Thyroid gland (tissue), 4 donors: ENCODE results near the gene WDR7. TPM values are rescaled to one million over a fixed set of nuclear protein-coding genes. Genes with fewer than 3 reads are reported as not detected.

ENCODE experiments used
- DNase-seq, 2 donors: peaks; one replicate each; pipeline ENCODE4 v3.0.0-alpha.2; 2019
- H3K27ac ChIP-seq, 3 donors: fragments of 200-600 bp; sonication (generic); 1 replicate in 2 of 3; 2 replicates in 1 of 3; pipeline ENCODE4 v1.5.1; 2016 to 2019; ENCODE audit warnings: mild to moderate bottlenecking in 1 of 3, moderate library complexity in 1 of 3
- H3K27me3 ChIP-seq: fragments of 200-600 bp; sonication (generic); one replicate; pipeline ENCODE4 v1.5.1; 2019
- H3K36me3 ChIP-seq, 2 donors: fragments of 200-600 bp; sonication (generic); one replicate each; pipeline ENCODE4 v1.5.1; 2016 to 2019
- H3K4me1 ChIP-seq, 2 donors: fragments of 200-600 bp; sonication (generic); one replicate each; pipeline ENCODE4 v1.5.1; 2017 to 2019
- H3K4me3 ChIP-seq, 3 donors: fragments of 200-600 bp; sonication (generic); replicated peaks in 1 of 3; 1 replicate in 2 of 3; 2 replicates in 1 of 3; pipeline ENCODE4 v1.5.1; 2016; ENCODE audit warnings: mild to moderate bottlenecking in 1 of 3
- H3K9me3 ChIP-seq: fragments of 200-600 bp; sonication (generic); one replicate; pipeline ENCODE4 v1.5.1; 2017
- CTCF ChIP-seq, 6 experiments: fragments of 200-600 bp in 3 of 6; fragments of 450-650 bp in 3 of 6; sonication (generic) in 3 of 6; IDR thresholded peaks; one replicate each; pipeline ENCODE4 v1.5.1; 2016 to 2019; ENCODE audit warnings: antibody characterized with exemption in 6 of 6, mild to moderate bottlenecking in 2 of 6, inconsistent platforms in 1 of 6, moderate library complexity in 1 of 6
- POLR2A ChIP-seq, 2 donors: fragments of 450-650 bp; IDR thresholded peaks; one replicate each; pipeline ENCODE4 v1.6.1; 2017; ENCODE audit warnings: antibody characterized with exemption in 2 of 2, mild to moderate bottlenecking in 2 of 2, moderate library complexity in 1 of 2
- WGBS, 2 donors: methylation state at CpG; one replicate each; pipeline ENCODE4 v1.1.5; 2017; 5-methylcytosine and 5-hydroxymethylcytosine counted together
- intact Hi-C: fragments of 100-400 bp; cut with DNase I; formaldehyde crosslinking; loops from one replicate; pipeline ENCODE4 v1.15.1; 2023
- total RNA-seq, 4 donors: library from RNA; depleted of rRNA; stranded (reverse); fragments of >200 nt; gene quantifications; one replicate each; pipeline ENCODE4 v1.2.3, GENCODE V29; 2016

Gene WDR7
- total RNA-seq, 4 donors from 2014 or later: 42.0 to 88.8 (median 49.6) TPM

GRCh38 chr18:56723068-56723467 lies 71.9 kb downstream of the WDR7 start:
- Histone ChIP-seq H3K36me3 (no peaks in the 10 kb centered on the region), H3K27ac (no peak overlapping the region), H3K9me3 (no peaks in the 10 kb centered on the region), H3K27me3 (no peaks in the 10 kb centered on the region), H3K4me3 (no peak overlapping the region), H3K4me1 (no peaks in the 10 kb centered on the region)
- no peak for TF ChIP-seq POLR2A (IDR thresholded peaks at IDR 0.05)
- no peak for TF ChIP-seq CTCF (IDR thresholded peaks at IDR 0.05)
- WGBS, 2 donors: 98% methylated on average over 1 of the region's 1 CpG
- intact Hi-C loops: no loop called here
- no peak for DNase-seq

GRCh38 chr18:56723706-56724105 lies 72.5 kb downstream of the WDR7 start:
- H3K36me3 ChIP-seq: no peaks in the 10 kb centered on the region
- WGBS, 2 donors: 95 to 98% methylated on average over 2 of the region's 2 CpGs
- TF ChIP-seq CTCF (IDR thresholded peaks at IDR 0.05) (no peak), POLR2A (IDR thresholded peaks at IDR 0.05) (no peak)
- DNase-seq: no peak
- no peaks in the 10 kb centered on the region for H3K9me3 ChIP-seq
- no peak overlapping the region for H3K27ac ChIP-seq
- H3K27me3 ChIP-seq: no peaks in the 10 kb centered on the region
- no peaks in the 10 kb centered on the region for H3K4me1 ChIP-seq
- intact Hi-C loops: no loop called here
- H3K4me3 ChIP-seq: no peak overlapping the region

- Histone ChIP-seq H3K27ac (no peak overlapping the region), H3K9me3 (no peaks in the 10 kb centered on the region), H3K4me1 (no peaks in the 10 kb centered on the region), H3K36me3 (no peaks in the 10 kb centered on the region), H3K27me3 (no peaks in the 10 kb centered on the region), H3K4me3 (no peak overlapping the region)
- 92 to 99% methylated on average over 2 of the region's 2 CpGs for WGBS, 2 donors
- intact Hi-C loops: no loop called here
- no peak for DNase-seq
- no peak for TF ChIP-seq CTCF (IDR thresholded peaks at IDR 0.05)
- no peak for TF ChIP-seq POLR2A (IDR thresholded peaks at IDR 0.05)
Measured at GRCh38 chr18:56726906-56727305, 75.7 kb downstream of the WDR7 start.

- intact Hi-C loops: no loop called here
- Histone ChIP-seq H3K9me3 (no peaks in the 10 kb centered on the region), H3K27ac (no peak overlapping the region), H3K27me3 (no peaks in the 10 kb centered on the region), H3K36me3 (no peaks in the 10 kb centered on the region), H3K4me3 (no peak overlapping the region), H3K4me1 (no peaks in the 10 kb centered on the region)
- WGBS, 2 donors: 93 to 96% methylated on average over 5 of the region's 5 CpGs
- DNase-seq: no peak
- no peak for TF ChIP-seq POLR2A (IDR thresholded peaks at IDR 0.05)
- TF ChIP-seq CTCF (IDR thresholded peaks at IDR 0.05): no peak
Measured at GRCh38 chr18:56727399-56727798, 76.2 kb downstream of the WDR7 start.

- no peaks in the 10 kb centered on the region for H3K27me3 ChIP-seq
- TF ChIP-seq POLR2A (IDR thresholded peaks at IDR 0.05) (no peak), CTCF (IDR thresholded peaks at IDR 0.05) (no peak)
- no peaks in the 10 kb centered on the region for H3K36me3 ChIP-seq
- intact Hi-C loops: no loop called here
- no peaks in the 10 kb centered on the region for H3K4me1 ChIP-seq
- H3K9me3 ChIP-seq: no peaks in the 10 kb centered on the region
- no peak overlapping the region for H3K27ac ChIP-seq
- no peak for DNase-seq
- WGBS, 2 donors: 97 to 98% methylated on average over 3 of the region's 3 CpGs
- H3K4me3 ChIP-seq: no peak overlapping the region
Measured at GRCh38 chr18:56728741-56729140, 77.6 kb downstream of the WDR7 start.
